Dermis blood vessel endothelial cell (primary cell): ENCODE results near the gene AK4. TPM values are rescaled to one million over a fixed set of nuclear protein-coding genes. Genes with fewer than 3 reads are reported as not detected.
A peak's percentile ranks its signal among the peaks of the same experiment; 100 is the strongest.
"Not testable (repeated sequence)": the region's sequence is repeated elsewhere in the genome, so short reads cannot be mapped to it uniquely, and the experiment has no call there.

Experiments
- DNase-seq: peaks from one replicate; pipeline ENCODE4 v3.0.0; 2010
- total RNA-seq: library from RNA; depleted of rRNA; stranded (reverse); fragments of >200 nt; gene quantifications from 2 replicates; pipeline ENCODE4 v1.2.3, GENCODE V29; 2014

Gene AK4
- total RNA-seq, result 21.1 and 23.1 TPM in 2 replicates

DNA sequence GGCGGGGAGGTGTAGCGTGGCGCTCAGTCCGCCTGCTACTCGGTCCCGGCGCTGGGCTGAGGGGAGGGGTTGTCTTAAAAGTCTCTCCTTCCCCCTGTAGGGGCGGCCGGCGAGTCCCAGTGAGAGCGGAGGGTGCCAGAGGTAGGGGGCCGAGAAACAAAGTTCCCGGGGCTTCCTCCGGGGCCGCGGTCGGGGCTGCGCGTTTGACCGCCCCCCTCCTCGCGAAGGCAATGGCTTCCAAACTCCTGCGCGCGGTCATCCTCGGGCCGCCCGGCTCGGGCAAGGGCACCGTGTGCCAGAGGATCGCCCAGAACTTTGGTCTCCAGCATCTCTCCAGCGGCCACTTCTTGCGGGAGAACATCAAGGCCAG is at the start of gene AK4:
TSS of gene AK4 (plus strand) at position 26 of the 370 bp plus-strand sequence. CDS start at position 231, 205 bp downstream.
- DNase-seq, result not testable (repeated sequence)

DNA sequence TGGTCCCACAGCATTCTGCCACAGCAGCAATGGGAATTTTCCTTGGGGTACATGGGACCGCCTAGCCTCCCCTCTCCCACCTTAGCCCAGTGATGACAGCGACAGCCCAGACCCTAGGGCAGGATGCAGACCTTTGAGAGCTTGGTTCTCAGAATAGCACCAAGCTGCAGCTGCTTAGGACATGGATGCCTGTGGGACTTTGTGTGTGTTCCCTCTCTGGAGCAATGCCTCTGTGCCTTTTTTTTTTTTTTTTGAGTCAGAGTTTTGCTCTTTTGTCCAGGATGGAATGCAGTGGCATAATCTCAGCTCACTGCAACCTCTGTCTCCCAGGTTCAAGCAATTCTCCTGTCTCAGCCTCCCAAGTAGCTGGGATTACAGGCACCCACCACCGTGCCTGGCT is 44.2 kb upstream of the AK4 start:
- DNase-seq, result no peak

DNA sequence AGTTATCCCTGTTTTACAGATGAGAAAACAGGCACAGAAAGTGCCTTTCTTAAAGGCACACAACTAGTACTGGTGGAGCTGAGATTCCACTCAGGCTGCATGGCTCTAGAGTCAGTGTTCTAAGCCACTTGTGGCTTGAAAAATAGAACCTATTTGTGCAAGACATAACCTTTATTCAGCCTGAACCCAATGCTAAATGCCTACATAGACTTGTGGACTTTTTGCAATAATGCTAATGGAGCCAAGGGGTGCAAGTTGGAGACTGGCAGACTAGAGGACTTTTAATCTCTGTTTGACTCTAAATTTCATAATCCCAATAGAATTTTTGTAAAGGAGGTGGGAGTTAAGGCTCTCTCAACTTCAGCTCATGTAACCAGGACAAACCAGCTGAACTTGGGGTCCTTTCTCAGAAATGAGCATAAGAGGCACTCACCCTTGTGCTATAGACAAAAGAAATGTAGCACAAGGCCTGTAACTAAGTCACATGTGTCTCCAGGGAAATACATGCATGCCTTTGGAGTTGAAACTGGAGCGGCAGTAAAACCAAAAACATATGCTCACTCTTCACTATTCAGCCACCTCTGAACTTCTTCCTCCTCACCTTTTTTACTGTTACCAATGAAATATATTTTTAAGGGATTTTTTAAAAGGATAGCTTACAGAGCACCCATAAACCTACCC is 43.0 kb upstream of the AK4 start:
- DNase-seq, result no peak

DNA sequence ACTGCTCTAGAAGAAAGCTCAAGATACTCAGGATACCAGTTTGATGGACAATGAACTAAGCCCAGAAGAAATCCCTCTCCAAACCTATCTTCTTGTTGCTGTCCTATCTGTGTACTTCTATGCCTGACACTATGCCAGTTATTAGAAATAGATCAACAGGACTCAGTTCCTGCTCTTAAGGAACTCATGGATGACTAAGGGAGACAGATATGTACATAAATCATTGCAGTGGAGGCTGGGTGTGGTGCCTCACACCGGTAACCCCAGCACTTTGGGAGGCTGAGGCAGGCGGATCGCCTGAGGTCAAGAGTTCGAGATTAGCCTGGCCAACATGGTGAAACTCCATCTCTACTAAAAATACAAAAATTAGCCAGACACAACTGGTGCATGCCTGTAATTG is 42.4 kb upstream of the AK4 start:
- no peak for DNase-seq

DNA sequence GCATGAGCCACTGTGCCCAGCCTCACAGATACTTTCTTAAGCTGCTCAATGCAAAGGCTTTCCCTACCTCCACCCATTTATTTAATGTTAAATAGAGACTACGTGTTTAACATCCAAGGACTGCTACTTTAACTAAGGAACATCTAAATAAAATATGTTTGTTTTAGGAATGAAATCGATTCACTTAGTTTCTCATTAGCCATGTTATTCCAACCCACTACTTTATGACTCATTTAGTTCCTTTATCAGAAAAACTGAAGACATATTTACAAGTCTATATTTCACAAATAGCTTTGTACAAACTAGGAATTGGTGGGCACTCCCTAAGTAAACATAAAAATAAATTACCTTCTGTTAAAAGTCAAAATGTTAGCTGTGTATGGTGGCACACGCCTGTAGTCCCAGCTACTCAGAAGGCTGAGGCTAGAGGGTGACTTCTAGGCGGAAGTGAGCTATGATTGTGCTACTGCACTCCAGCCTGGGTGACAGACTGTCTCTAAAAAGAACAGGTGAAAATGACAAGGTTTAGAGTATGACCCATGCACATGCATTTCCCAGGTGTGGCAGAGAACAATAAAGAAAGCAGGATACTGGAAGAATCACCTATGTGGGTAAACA is 39.9 kb upstream of the AK4 start:
- no peak for DNase-seq

DNA sequence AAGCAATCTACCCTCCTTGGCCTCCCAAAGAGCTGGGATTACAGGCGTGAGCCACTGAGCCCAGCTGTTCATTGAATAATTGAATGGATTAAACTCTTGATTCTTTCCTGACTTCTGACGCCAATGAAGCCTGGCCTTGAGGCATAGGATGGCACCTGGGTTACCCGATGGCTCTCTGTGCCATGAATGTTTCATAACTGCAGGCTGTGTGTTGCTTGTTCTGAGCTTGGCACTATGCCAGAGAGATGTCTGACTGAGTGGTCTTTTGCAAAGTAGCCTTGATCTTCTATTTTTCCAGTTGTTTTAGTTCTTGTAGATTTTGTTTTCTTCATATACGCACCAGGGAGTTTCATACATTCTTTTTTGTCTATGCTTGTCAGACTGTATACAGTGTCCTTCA is 38.5 kb upstream of the AK4 start:
- DNase-seq, result no peak

DNA sequence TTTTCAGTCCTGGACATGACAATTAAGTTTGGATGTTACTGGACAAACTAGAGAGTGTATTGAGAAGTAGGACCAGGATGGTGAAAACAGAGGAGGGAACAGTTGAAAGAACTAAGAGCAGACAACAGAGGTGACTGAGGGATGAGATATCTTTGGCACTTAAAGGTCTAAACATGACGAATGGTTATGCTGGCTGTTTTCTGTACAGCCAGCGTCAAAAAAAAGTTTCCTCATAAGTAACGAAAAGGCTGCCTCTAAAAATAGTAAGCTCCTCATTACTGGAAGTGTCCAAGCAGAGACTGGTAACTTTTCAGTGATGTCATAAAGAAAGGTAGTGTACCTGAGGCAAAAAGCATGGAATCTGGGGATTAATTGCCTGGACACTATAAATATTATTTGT is 35.2 kb upstream of the AK4 start:
- DNase-seq, result no peak

DNA sequence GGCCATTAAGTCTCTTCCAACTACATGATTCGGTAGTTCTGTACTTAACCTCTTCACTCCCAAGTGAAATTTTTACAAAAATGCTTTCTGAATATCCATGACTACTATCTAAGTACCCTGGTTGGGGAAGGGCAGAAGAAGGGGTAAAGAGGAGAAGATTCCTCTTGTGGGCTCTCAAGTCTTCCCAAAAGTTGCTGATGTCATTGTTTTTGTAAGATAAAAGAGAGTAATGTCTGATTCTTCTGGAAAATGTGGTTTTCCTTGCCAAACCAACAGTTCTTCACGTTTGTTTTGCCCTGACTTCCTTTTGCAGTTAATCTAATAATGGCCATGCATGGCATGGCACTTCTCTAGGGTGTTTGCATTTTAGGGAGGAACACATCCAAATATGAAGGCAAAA is 34.7 kb upstream of the AK4 start:
- no peak for DNase-seq

DNA sequence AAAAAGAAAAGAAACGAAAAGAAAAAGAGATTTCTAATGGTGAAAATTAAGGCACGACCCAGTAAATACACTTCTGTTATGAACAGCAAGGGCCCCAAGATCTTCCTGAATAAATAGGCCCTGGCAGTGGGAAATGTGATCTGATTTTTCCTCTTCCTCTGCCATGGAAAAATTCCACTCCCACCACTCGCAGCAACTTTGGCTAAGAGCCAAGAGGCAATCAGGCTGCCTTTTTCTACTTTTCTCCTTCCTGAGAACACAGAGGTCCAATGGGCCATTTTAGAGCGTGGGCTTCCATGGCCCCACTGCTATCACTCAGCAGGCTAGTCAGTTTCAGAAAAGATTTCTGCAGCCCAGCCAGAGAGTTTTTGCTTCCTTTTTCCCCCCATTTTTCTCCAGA is 33.7 kb upstream of the AK4 start:
- DNase-seq, result peak; percentile 86

DNA sequence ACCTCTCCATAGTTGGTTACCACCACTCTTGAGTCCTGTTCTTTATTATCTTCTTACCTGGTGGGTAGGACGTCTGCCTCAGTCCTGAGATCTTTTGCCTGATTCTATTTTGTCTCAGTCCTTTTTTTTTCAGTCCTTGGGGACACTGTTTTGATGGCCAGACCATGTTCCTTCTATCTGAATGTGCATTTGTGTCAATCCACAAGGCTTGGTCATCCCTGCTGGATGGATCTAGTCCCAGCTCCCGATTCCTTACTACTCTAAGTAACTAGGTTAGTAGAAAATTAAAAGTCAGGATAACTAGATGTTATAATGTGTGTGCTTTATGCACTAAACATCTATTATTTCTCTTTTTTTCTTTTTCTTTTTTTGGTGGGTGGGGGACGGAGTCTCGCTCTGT is 28.1 kb upstream of the AK4 start:
- no peak for DNase-seq

DNA sequence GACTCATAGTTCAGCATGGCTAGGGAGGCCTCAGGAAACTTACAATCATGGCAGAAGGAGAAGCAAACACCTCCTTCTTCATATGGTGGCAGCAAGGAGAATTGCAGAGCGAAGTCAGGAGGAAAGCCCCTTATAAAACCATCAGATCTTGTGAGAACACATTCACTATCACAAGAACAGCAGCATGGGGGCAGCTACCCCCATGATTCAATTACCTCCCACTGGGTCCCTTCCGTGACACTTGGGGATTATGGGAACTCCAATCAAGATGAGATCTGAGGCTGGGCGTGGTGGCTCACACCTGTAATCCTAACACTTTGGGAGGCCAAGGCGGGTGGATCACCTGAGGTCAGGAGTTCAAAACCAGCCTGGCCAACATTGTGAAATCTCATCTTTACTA is 18.9 kb upstream of the AK4 start:
- not testable (repeated sequence) for DNase-seq

DNA sequence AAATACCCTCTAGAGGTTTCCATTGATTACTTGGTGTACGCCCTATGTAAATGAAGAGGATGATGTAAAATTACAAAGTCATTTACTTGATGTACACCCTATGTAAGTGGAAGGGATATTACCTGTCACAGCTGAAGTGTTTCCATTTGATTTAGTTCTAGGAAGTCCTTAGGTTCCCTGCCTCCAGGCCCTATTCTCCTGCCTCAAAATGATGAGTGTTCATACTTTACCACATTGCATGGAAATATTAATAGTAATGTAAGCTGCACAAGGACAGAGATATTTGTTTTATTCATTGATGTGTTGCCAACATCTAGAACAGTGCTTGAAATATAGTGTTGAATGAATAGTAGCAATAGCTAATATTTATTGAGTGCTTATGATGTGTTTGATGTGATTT is 9.5 kb upstream of the AK4 start:
- DNase-seq, result no peak

DNA sequence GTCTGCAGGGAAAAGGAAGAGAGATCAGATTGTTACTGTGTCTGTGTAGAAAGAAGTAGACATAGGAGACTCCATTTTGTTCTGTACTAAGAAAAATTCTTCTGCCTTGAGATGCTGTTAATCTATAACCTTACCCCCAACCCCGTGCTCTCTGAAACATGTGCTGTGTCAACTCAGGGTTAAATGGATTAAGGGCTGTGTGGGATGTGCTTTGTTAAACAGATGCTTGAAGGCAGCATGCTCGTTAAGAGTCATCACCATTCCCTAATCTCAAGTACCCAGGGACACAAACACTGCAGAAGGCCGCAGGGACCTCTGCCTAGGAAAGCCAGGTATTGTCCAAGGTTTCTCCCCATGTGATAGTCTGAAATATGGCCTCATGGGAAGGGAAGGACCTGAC is 8.2 kb upstream of the AK4 start:
- DNase-seq, result not testable (repeated sequence)

DNA sequence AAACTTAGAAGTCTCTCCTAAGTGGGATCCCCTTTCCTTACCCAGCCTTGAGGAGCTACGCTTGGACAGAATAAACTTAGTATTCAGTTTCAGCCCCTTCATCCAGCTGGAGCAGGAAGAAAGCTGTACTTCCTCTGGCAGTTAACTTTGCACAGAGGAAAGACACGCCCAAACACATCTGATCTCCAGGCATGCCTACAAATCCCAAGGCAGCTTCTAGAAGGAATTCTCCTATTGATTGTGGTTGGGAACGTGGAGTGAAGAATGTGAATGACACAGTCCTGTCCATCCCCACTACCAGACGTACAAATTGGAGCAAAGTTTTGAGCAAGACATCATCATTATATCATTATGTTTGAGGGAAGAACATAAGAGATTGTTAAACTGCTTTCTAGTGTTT is 6.6 kb upstream of the AK4 start:
- peak; percentile 27 for DNase-seq

DNA sequence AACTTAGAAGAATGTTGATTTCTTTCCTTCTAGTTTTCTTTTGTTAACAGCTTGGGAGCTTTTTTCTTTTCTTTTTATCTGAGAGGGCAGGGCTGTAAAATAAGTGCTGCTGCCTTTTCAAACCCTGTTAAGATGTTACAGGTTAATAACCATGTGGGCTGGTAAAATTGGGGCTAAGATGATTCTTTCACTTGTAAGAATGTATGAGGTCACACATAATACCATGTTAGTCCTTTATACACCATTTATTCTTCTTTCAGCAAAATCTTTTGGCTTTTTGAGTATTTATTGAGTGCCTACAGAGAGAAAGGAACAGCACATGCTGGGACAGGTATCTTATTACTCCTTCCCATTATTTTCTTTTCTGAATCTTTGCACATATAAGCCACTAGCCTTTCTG is 6.1 kb upstream of the AK4 start:
- DNase-seq, result no peak

DNA sequence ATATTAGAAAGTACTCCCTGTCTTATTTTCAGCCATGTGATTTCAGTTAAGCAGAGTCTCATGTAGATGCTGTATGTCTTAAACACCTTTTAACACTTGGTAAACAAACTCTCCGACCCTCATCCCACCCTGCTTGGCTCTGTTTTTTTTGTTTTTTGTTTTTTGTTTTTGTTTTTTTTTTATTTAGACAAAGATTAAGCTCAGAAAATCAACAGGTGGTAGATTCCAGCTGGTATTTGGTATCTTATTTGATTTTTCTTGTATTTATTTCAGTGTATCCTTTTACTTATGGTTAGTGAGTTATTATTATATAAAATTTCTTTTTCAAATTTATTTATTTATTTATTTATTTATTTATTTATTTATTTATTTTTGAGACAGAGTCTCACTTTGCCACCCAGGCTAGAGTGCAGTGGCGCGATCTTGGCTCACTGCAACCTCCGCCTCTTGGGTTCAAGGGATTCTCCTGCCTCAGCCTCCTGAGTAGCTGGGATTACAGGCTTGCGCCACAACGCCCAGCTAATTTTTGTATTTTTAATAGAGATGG is 4.8 kb upstream of the AK4 start:
- DNase-seq, result not testable (repeated sequence)

DNA sequence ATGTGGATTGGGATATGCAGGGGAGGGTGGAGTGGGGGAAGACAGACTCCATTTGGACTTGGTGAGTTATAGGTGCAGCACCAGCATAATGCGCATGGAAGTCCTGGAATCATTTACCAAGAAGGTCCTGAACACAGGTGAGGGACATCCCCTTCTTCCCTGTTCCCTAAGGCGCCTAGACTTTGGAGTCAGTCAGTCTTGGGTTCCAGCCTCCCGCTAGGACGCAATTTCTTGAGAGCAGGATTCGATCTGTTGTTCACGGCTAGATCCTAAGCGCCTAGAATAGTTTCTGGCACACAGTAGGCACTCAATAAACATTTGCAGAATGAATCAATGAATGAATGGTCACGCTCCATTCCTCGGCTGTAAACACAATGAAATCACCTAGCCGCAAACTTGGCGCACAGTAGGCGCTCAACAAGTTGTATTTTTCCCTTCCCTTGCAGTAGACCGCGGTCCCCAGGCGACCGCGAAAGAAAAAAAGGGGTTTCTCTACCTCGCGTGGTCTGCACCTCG is 1.0 kb upstream of the AK4 start:
- peak; percentile 3 for DNase-seq

DNA sequence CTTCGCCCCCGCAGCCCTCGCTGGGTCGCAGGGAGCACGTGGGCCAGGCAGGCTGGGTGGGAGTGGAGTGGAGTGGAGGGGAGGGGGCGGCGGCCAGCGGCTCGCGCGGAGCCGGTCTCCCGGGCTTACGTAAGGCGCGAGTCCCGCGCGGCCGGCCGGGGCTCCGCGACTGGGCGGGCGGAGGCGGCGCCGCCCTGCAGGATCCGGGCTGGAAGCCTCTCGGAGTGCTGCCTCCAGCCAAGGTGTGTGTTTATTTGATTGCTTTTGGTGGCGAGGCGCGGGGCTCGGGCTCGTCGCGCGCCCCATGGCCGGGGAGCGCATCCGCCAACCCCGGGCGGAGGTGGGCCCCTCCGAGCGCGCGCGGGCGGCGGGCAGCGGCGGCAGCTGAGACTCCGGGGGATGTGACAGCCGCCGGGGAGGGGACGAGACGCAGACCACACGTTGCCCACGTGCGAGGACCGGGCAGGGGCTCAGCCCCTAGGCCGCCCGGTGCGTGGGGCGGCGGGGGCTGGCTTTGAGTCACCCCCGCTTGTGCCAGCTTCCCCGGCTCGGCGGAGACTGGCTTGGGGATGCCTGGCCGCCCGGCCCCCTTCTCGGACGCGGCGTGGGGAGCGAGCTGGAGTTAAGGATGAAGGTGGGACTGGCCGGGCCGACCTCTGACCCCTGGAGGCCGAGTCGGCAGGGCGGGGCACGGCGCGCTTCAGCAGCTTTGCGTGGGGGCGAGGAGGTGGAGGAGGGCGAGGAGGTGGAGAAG is 402 bp upstream of the AK4 start:
- DNase-seq, result peak; percentile 49

DNA sequence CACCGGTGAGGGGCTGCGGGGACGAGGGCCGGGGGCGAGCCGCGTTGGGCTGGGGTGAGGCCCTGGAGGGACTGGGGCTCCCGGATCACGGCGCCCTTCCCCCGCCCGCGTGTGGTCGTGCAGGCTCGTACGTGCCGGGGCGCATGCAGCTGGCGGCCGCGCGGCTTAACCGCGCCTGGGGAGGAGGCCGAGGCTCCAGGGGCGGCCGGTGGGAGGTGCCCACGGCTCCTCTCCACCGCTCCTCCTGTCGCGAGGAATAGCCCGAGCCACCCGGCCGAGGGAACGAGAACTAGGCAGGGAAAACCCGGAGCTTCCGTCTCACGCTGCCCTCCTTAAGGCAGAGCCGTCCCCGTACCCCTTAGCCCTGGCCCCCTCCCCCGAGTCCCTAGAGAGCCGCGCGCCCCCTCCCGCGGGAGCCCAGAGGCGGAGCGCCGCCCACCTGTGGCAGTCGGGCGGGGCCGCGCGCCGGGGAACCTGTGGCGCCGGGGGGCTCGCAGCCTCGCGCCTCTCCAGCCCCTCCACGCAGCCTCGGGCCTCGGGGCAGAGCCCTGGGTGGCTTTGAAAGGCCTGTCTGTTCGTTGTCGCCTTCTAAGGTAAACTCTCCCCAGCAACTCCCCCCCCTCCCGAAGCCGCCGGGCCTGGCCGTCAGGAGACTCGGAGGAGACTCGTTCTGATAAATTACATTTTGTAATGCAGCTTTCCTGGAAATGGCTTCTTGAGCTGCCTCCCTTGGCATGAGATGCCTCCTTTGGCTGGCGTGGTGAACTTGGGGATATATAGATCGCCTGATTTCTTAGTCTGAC is 746 bp downstream of the AK4 start:
- DNase-seq, result peak; percentile 58

DNA sequence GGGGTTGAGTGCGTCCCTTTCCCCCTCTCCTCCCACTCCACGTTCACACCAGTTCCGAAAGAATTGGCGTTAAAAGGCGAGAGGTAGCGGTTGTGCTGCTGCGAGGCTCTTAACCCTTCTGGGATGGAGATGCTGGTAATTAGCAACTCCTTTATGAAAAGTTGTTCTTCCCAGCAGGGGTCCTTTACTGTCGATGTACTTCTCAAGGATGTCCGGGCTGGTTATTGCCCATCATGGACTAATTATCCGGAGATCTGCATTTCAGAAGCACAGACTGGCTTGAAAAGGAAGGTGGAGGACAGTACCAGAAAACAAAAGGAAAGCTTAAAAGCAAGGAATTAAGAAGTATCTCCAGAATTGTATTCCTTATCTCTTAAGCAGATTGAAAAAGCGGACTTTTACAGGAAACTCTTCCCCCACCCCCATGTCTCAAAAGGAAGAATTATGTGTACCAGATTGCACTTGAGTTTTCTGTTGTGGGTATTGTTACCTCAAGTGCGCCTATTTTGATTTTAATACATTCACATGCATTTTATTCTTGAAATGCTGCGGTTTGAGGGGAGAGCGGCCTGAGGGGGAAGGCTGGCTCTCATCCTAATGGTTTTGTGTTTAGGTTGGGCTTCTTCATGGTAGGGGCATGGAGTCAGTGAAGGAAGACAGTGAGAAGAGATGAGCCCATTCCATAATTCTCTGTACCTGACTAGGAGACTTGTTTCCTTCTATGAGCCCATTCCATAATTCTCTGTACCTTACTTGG is 1.5 kb downstream of the AK4 start:
- no peak for DNase-seq

DNA sequence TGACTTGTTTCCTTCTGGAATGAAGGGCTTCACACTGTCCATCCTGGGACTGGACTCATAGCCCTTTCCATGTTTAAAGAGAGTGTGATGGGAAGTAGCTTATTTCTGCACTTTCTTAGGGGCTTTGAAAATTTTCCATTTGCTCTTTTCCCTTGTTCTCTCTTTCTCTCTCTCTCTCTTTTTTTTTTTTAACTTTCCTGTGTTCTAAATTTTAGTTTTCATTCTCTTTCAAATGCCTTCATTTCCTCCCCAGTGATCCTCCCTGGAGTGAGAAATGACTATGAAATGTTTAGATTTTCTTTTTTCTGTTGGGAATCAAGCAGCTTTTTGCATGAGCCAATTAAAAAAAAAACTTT is 2.1 kb downstream of the AK4 start:
- no peak for DNase-seq
